GM18526 (cell line): ENCODE results near the gene FAF1.

Source experiments
- POLR2A ChIP-seq: IDR thresholded peaks from 3 replicates; pipeline ENCODE4 v1.6.1; 2011; ENCODE audit not compliant: insufficient read length; ENCODE audit errors: extremely low read depth

FAF1 gene

GRCh38 chr1:50705041-50705440, 255.0 kb downstream of the FAF1 start:
- no peak for TF ChIP-seq POLR2A

- no peak for TF ChIP-seq POLR2A
Observed at GRCh38 chr1:50704126-50704525, 255.9 kb downstream of the FAF1 start.

GRCh38 chr1:50703240-50703639, 256.8 kb downstream of the FAF1 start:
- no peak for TF ChIP-seq POLR2A

GRCh38 chr1:50702395-50702794, 257.7 kb downstream of the FAF1 start:
- TF ChIP-seq POLR2A = no peak

- TF ChIP-seq POLR2A = no peak
Observed at GRCh38 chr1:50701706-50702317, 258.3 kb downstream of the FAF1 start.

GRCh38 chr1:50700621-50701020, 259.4 kb downstream of the FAF1 start:
- TF ChIP-seq POLR2A = no peak

GRCh38 chr1:50700214-50700613, 259.9 kb downstream of the FAF1 start:
- no peak for TF ChIP-seq POLR2A

GRCh38 chr1:50699795-50700194, 260.3 kb downstream of the FAF1 start:
- TF ChIP-seq POLR2A = no peak

GRCh38 chr1:50697440-50698421, 262.3 kb downstream of the FAF1 start:
- TF ChIP-seq POLR2A = no peak

GRCh38 chr1:50693829-50694228, 266.2 kb downstream of the FAF1 start:
- TF ChIP-seq POLR2A = no peak

- TF ChIP-seq POLR2A = no peak
Observed at GRCh38 chr1:50684185-50684584, 275.9 kb downstream of the FAF1 start.

- TF ChIP-seq POLR2A = no peak
Observed at GRCh38 chr1:50681931-50682330, 278.1 kb downstream of the FAF1 start.

- no peak for TF ChIP-seq POLR2A
Observed at GRCh38 chr1:50667710-50668356, 292.2 kb downstream of the FAF1 start.

GRCh38 chr1:50667272-50667671, 292.8 kb downstream of the FAF1 start:
- TF ChIP-seq POLR2A = no peak

- TF ChIP-seq POLR2A = no peak
Observed at GRCh38 chr1:50666849-50667248, 293.2 kb downstream of the FAF1 start.

GRCh38 chr1:50665413-50665812, 294.7 kb downstream of the FAF1 start:
- TF ChIP-seq POLR2A = no peak
